Neural progenitor cell (in vitro differentiated cells): Measurements from ENCODE around the gene SIDT2.

Experiments used
- CTCF ChIP-seq: fragments of 200-600 bp; sonication (generic); IDR thresholded peaks from 2 replicates; pipeline ENCODE4 v1.5.1; 2017; ENCODE audit warnings: antibody characterized with exemption, mild to moderate bottlenecking
- EZH2 ChIP-seq: fragments of 200-600 bp; sonication (generic); IDR thresholded peaks from 2 replicates; pipeline ENCODE4 v1.6.1; 2017; ENCODE audit warnings: antibody characterized with exemption, mild to moderate bottlenecking, moderate library complexity
- EZH2phosphoT487 ChIP-seq: fragments of 200-600 bp; sonication (generic); IDR thresholded peaks from 2 replicates; pipeline ENCODE4 v1.6.1; 2017; ENCODE audit warnings: antibody characterized with exemption

DNA sequence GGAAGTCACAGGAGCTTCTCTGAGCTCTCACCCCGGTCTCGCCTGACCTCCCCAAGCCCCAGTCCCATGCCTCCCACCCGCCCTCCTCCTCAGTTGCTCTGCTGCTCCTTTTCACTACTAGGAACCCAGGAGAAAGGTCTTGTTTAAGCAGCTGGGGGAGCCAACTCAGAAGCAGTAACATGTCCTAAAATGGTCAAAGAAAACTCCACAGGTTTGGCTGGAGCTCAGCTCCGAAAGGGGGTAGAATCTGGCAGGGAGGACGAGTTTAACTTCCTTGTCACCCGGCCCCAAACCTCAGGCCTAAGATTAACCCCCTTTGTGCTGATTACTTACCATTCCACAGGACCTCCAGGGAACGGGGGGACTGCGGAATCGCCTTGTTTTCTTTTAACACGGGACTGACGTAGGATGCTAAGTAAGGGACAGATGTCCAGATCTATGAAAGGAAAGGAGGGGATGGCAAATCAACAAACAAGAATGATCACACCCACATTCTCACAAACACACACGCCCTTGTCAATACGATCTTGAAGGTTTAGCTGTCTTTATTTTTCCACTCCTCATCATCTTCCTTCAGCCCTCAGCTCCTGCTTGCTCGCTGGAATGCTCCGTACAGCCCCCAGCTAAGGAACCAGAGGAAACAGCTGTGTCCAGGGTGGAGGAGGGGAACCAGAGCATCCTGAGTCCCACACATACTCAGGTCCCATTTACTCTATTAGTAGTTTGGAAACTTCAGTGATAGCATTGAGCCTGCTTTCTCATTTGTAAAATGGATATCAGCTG lies 39.8 kb downstream of the SIDT2 start:
- TF ChIP-seq CTCF (no peak), EZH2phosphoT487 (no peak), EZH2 (no peak)
